GM19397 (cell line): Measurements from ENCODE around the gene ALDH3B2.
"Not testable (repeated sequence)": the region's sequence is repeated elsewhere in the genome, so short reads cannot be mapped to it uniquely, and the experiment has no call there.

Experiments used
- ATAC-seq: cut with Tn5 transposase; IDR thresholded peaks from one replicate; pipeline ENCODE4 v1.9.1; 2021; ENCODE audit warnings: mild to moderate bottlenecking, moderate library complexity; ENCODE audit not compliant: unreplicated experiment

ALDH3B2 gene

DNA sequence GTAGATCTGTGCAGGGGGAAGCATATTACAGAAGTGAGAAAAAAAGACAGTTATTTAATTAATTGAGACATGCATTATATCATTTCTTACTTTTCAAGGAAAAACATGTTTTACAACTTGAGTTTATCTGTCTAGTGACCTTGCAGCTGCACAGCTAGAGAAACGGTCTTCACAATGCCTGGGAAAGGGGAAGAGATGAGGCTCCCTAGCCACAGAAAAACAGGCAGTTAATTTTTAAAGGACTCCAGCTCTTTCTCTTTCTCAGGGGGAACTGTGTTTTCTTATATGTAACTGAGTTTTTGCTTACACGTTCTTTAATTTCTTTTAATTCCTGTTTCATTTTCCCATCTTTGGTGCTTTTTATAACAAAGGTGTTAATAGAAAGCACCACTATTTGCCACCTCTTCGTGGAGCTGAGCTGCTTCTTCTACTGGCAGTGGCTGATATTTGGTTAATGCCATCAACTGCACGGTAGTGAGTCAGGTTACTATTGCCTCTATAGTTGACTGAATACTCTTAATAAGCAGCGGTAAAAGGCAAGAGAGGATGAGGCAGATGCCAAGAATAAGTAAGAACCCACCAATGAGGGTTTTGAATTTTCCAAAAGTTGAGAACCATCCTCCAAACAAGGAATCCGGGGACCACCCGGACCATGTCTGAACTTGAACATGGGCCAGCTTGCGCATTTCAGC, 11.4 kb upstream of the ALDH3B2 start:
- ATAC-seq: not testable (repeated sequence)

DNA sequence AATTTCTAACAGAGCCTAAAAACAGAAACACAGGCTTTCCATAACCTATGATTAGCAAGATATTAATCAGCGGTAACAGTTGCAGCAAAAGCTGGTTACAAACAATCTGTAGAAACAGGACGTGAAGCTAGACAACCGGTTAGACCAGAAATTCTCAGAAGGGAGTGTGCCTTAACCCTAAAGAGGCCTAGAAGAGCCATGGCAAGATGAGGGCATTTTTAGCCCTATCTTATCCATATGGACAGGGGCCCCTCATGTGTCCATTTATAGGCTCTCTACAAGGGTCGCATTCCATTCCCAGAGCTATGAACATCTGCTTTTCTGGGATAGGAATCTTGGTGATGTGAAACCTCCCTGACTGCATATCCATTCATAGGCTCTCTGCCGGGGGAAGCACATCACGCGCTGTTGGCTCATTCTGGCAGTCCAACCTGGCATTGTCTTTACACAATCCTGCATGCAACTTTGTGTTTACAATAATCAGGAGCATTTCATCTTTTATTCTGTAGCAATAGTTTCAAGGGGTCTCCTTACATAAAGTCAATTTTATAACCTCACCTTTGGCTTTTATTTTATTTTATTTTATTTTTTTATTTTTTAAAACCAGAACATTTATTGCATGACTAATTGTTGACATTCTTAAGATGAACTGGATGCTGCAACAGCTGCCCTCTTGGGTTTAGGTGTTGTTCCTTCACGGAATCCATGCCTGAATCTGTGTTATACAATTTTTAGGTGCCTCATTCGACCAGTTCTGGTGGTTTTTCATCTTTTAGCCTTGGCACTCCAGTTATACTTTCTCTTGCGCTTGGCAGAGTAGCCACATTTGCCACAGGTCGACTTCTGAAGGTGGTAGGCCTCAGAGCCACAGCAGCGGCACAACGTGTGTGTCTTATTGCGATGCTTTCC, 8.0 kb upstream of the ALDH3B2 start:
- ATAC-seq: not testable (repeated sequence)

DNA sequence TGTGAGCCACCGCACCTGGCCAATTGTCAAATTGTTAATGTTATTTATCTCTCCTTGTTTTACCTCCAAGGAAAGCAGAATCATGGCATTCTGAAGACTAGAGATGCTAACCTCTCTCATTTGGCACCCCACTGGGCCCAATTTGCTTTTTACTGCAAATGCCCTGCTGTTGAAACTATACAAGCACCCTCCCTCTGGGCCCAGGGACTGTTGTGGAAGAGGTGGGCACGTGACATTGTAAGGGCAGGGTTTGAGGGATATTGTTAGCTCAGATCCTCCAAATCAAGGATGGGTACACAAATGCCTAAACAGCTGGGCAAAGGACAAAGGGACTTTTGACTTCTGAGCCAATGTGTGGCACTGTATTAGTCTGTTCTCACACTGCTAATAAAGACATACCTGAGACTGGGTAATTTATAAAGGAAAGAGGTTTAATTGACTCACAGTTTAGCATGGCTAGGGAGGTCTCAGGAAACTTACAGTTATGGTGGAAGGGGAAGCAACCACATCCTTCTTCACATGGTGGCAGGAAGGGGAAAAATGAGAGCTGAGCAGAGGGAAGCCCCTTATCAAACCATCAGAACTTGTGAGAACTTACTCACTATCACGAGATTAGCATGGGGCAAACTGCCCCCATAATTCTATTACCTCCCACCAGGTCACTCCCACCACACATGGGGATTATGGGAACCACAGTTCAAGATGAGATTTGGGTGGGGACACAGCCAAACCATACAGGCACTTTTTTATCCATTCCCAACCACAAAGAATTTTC, 6.5 kb upstream of the ALDH3B2 start:
- no peak for ATAC-seq

DNA sequence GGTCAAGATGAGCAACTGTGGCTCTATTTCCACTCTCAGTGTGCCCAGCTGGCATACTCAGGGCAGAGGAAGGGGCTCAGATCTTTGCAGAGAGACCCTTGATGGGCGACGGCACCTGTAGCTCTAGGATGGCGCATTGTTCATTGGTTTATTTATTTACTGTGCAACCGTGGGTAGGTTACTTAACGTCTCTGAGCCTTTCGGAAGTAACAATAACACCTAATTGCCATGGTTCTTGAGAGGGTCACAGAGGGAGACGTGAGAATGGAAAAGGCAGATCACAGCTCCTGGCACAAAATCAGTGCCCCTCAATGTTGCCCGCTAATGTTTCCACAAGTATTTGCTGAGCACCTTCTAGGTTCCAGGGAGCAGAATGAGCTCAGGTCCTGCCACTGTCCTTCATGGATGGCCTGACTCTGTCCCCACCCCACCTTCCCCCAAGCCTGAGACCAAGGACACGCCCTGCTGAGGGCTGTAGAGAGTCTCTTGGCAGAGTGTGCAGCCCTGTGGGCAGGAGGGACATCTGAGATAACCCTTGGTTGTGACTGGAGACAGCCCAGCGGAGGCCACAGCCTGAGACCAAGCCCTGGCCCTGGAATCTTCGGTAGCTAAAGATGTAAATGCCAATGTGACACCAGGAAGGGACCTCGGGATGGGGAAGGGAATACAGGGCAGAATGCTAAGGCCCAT, 780 bp upstream of the ALDH3B2 start:
- ATAC-seq: no peak

DNA sequence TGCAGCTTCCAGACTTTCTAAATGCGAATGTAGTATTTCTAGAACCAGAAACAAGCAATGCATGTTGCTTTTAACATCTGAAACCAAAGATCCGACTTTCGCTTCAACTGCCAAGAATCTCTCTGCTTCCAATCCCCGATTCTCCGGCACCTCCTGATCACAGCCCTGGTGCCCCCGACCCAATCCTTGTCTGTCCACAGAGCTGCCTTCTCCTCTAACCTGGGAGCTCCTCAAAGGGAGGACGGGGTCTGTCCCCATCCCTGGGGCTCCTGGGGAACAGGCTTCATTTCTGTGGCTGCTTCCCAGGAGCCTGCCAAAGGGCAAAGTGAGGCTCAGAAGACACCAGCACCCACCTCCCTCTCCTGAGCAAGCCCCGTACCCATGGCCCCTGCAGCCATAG, 521 bp downstream of the ALDH3B2 start:
- no peak for ATAC-seq

- ATAC-seq: no peak
Measured at GRCh38 chr11:67673358-67673757, 1.1 kb downstream of the ALDH3B2 start.

- no peak for ATAC-seq
Measured at GRCh38 chr11:67671211-67671520, 3.3 kb downstream of the ALDH3B2 start.

DNA sequence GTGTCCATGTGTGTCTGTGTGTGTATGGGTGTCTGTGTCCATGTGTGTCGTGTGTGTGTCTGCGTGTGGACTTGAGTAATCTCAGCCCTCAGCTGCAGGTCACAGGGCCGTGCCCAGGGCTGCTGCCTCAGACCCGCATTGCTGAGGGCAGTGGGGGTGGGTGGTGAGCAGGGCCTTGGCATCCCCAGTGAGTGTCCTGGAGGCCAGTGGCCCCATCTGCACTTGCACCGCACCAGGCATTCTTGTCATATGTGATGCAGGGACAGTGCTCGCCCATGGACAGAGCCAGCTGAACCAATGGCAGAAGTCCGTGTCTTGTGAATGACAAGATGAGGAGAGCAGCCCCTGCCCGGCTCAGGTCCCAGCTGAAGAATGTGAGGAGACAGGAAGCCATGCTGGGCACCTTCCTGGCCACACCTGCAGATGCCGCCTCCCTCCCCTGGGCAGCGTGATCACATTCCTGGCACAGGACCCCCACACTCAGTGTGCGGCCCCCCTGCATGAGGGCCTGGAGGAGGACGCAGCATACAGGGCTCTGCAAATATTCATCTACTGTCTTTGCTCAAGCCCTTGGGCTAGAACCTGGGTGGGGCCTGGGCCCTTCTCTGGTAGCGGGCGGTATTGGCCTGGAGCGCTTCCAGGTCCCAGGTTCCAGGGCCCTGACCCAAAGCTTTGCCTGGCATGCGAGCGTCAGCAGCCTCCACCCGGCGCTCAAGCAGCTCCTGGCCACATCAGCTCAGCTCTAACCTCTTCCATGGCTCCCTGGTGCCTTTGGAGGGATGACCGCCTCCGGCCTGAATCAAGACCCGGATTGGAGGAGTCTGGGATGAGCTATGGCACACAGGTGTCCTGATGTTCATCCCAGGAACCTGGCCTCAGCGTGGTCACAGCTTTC, 3.9 kb downstream of the ALDH3B2 start:
- no peak for ATAC-seq

DNA sequence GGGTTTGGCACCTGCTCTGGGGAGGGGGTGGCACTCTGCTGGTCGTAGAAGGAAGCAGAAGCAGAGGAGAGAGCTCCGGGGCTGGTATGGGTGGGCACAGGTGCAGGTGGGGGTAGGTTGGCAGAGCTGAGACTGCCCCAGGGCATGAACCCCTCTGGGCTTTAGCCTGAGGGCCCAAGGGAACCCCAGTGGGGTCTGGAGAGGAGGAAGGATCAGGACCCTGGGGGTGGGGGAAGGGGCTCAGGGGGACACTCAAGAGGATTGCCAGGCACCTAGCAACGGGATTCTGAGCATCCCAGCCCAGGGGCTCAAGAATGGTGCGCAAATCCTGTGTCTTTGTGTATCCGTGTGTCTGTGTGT, 6.3 kb downstream of the ALDH3B2 start:
- ATAC-seq: no peak

GRCh38 chr11:67667490-67668191, 6.8 kb downstream of the ALDH3B2 start:
- ATAC-seq: no peak

DNA sequence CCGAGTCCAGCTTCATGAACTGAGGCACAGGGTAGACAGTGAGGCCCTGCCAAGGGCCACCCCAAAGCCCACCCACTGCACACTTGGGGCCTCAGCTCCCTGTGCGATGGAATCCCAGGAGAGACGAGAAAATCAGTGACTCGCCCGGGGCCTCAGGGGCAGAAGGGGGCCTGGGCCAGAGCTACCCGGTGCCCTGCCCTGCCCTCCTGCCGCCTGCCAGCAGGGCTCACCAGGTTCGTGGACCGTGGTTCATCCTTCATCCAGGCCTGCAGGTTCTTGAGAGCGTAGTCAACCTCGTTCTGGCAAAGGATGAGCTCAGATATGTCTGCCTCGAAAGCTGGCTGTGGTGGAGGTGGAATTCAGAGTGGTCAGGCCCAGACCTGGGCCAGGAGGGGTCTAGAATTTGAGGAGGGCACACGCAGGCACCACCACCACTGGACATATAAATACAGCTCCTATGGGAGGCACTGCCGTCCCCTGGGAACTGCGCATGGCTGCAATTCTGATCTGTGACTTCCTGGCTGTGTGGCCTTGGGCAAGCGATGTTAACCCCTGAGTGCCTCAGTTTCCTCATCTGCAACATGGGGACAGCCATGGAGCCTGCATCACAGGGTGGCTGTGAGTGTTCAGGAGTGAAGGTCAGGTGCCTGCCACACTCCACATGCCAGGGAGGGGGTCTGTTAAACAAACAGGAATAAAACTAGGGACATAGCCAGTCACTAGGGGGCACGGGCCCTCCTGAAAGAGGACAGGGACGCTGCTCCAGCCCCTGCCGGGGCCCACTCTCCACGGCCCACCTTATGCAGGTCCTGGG, 7.5 kb downstream of the ALDH3B2 start:
- no peak for ATAC-seq

GRCh38 chr11:67666303-67666645, 8.1 kb downstream of the ALDH3B2 start:
- ATAC-seq: no peak

DNA sequence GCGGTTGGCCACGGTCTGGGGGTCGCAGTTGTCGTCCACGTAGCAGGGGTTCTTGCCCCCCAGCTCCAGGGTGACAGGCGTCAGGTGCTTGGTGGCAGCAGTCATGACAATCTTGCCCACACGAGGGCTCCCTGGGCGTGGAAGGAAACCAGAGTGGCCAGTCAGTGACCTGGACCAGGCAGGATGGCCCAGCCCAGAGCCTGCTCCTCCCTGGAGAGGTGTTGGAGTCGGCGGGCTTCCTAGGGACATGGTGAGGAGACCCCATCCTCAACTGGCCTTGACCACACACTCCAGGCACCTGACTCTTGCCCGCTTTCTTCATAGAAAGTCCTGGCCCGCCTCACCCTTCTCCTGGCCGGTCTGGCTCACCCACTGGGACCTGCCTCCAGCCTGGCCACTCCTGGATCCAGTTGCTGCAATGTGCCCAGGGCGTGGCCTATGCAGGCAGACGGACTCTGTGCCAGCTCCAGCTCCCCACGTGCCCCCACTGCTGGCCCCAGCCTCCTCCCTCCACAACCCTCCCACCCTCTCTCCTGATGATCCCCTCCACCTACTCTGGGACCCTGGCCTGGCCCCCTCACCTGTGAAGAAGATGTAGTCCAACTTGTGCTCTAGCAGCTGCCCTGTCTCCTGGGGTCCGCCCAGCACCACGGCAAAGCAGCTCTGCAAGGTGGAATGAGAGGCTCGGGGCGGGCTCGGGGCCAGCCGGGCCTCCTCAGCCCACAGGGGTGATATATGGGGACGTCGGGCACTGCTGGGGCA, 8.7 kb downstream of the ALDH3B2 start:
- ATAC-seq: no peak

DNA sequence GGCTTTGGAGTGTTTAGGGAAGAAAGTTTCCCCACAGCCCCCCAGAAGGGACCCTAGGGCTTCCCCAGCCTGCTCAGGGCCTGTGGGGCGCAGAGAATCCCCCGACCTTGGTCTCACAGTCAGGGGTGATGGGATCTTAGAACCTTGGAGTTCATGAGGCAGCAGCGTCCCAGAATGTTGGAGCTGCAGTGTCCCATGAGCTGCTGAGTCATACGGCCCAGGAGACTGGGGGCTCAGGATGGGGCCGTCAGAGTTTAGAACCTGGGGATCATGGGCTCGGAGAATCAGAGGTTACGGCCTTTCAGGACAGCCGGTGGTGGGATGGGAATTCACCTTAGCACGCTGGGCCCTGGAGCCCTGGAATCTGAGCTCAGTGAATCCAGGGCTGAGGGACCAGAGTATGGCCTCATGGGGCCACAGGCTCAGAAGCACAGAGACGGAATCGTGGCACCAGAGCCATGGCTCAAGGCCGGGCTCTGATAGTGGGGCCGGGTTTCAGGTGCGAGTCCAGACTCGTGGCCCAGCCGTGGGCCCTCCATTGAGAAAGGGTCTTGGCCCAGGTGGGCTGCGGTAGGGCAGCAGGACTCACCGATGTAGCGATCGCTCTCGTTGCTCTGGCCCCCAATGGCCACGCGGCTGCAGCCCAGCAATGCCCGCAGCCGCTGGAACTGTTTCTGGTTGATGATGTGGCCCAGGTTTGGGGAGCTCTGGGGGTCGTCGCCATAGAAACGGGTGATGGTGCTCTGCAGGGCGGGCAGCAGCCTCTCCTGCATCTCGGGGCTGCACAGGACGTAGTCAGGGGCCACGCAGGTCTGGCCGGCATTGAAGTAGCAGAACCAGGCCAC, 9.5 kb downstream of the ALDH3B2 start:
- no peak for ATAC-seq

- no peak for ATAC-seq
Measured at GRCh38 chr11:67664213-67664585, 10.2 kb downstream of the ALDH3B2 start.

GRCh38 chr11:67663532-67664212, 10.8 kb downstream of the ALDH3B2 start:
- ATAC-seq: no peak
